CD4-positive, alpha-beta T cell treated with Interleukin-15 for 1 hour (primary cell): ENCODE results near the gene NRN1L.

Experiments used
- DNase-seq: peaks from one replicate; pipeline ENCODE4 v3.0.0-alpha.2; 2020

The NRN1L gene

DNA sequence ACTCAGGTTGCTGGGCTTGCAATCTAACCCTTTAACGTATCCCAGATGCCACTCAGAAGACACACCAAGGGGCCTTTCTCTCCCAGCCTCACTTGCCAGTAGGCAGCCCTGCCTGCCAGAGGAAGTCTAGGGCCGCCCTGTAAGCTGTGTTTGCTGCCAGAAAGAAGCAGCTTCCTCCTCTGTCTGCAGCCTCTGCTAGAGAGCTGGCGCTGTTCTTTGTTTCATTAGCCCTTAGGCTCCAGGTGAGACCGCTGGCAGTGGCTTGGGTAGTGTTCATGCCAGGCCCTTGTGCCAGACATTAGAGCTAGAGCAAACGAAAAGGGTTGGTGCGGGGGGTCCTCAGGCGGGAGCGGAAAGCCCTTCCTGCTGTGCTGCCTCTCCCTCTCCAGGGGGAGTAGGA is 38.1 kb downstream of the NRN1L start:
- no peak for DNase-seq

DNA sequence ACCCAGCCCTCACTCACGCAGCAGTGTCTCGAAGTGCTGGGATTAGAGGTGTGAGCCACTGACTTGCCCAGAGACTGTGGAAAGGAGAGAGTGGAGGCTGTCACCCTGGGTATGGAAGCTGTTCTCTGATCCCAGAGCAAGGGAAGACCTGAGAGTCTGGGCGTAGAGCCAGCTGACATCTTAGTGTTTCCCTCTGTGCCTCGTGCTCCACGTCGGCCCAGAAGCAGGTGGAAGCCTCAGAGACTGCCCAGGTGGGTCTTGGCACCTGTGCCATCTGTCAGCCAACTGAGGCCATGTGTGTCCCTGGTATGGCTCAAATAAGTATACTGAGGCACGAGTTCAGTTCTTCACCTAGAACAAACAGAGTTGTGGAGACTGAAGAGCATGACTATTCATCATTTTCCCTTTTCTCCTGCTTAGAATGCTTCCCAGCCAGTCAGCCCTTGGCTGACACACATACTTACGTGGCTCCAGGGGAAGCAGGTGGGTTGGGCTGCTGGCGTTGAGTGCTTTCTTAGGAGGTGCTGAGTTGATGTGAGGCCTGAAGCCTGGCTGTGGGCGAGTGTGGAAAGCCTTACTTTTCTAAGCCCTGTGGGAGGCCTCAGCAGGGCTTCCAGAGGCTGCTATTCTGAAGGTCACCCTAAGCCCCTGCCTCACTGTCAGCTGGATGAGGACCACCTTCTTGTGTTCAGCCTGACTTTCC is 38.9 kb downstream of the NRN1L start:
- DNase-seq = no peak

DNA sequence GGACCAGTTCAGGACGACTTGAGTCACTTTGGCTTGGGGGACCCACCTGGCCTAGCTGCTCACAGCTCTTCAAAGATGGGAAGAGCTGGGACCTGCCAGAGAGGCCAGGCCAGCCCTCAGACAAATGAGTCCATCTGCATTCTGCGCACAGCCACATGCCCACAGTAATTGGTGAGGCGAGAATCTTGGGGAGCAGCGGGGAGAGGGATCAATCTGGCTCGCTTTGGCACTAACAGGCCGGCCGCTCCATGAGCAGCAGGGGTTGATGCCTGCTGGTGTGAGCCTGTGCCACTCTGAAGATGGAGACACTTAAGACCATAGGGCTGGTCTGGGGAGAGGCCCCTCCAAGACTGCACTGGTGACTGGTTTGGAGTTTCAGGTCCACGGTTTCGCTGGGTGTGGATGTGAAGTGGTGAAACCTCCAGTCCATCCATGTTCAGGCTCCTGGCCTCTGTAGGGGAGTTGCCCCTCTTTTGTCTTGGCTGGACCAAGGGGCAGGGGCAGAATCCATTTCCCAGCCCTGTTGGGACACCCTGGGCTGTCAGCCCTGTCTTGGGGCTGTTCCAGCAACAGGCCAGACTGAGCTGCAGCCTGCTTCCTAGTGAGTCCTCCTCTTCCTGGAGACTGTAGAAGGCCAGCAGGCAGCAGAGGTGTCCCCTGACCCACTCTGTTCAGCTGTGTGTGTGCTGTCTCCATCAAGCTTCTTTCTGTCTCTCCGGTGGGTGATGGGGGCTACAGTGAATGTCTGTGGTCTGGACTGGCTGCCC is 39.6 kb downstream of the NRN1L start:
- no peak for DNase-seq

DNA sequence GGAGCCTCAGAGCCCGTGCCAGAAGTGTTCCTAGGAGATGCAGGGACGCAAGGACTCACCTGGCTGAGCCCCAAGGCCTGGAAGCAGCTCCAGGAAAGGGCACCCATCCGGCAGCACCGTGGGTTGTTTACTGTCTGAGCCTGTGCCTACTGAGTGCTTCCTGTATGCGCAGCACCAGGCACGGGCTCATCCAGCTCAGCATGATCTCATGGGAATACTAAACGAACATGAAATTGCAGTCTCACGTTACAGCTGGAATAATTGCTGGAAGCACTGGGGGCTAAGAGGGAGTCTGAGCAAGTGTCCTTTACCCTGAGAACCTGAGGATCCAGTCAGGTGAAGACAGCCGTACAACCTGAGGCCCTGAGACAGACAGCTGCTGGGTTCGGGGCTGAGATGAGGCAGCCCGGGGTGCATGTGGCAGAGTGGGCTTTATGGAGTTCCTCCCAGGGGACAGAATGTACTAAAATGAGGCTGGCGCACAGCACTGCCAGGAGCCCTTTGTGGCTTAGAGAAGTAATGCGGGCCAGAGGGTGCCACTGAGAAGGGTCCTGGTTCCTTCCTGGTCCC is 41.6 kb downstream of the NRN1L start:
- DNase-seq = no peak

DNA sequence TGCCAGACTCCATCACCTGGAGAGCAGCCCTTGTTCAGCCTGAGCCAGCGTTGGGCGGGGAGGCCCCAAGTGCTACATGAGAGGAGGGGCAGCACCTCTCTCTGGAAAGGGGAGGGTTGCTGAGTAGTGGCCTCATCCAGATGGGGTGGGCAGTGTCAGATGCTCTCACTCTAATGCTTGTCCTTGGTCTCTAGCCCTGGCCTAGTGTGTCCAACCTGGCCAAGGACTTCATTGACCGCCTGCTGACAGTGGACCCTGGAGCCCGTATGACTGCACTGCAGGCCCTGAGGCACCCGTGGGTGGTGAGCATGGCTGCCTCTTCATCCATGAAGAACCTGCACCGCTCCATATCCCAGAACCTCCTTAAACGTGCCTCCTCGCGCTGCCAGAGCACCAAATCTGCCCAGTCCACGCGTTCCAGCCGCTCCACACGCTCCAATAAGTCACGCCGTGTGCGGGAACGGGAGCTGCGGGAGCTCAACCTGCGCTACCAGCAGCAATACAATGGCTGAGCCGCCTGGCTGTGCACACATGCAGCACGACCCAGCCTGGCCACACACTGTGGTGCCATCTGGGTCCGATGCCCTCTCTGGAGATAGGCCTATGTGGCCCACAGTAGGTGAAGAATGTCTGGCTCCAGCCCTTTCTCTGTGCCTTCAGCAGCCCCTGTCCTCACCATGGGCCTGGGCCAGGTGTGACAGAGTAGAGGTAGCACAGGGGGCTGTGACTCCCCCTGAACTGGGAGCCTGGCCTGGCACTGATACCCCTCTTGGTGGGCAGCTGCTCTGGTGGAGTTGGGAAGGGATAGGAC is 42.7 kb downstream of the NRN1L start:
- DNase-seq = no peak

DNA sequence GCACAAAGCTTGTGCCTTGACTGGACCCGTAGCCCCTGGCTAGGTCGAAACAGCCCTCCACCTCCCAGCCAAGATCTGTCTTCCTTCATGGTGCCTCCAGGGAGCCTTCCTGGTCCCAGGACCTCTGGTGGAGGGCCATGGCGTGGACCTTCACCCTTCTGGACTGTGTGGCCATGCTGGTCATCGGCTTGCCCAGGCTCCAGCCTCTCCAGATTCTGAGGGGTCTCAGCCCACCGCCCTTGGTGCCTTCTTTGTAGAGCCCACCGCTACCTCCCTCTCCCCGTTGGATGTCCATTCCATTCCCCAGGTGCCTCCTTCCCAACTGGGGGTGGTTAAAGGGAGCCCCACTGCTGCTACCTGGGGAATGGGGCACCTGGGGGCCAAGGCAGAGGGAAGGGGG is 43.5 kb downstream of the NRN1L start:
- no peak for DNase-seq

DNA sequence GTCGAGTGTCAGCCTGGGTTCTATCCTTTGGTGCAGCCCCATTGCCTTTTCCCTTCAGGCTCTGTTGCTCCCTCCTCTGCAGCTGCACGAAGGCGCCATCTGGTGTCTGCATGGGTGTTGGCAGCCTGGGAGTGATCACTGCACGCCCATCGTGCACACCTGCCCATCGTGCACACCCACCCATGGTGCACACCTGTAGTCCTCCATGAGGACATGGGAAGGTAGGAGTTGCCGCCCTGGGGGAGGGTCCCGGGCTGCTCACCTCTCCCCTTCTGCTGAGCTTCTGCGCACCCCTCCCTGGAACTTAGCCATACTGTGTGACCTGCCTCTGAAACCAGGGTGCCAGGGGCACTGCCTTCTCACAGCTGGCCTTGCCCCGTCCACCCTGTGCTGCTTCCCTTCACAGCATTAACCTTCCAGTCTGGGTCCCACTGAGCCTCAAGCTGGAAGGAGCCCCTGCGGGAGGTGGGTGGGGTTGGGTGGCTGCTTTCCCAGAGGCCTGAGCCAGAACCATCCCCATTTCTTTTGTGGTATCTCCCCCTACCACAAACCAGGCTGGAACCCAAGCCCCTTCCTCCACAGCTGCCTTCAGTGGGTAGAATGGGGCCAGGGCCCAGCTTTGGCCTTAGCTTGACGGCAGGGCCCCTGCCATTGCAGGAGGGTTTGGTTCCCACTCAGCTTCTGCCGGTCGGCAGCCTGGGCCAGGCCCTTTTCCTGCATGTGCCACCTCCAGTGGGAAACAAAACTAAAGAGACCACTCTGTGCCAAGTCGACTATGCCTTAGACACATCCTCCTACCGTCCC is 44.1 kb downstream of the NRN1L start:
- DNase-seq = peak; percentile 73

DNA sequence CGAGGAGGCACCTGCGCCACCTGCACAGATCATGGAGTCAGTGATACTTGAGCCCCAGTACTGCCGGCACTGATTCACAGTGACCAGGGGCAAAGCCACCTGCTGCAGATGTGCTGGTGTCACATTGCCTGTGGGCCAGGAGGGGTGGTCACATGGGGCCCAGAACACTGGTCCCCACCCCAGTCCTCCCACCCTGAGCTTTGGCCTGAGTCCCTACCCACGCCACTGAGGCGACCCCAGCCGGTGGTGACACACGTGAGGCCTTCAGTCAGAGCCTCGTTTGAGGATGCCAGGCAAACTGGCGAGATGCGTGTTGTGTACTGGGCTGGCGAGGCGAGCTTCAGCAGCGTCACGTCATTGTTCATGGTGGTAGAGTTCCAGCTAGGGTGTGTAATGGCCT is 45.5 kb downstream of the NRN1L start:
- DNase-seq = no peak

DNA sequence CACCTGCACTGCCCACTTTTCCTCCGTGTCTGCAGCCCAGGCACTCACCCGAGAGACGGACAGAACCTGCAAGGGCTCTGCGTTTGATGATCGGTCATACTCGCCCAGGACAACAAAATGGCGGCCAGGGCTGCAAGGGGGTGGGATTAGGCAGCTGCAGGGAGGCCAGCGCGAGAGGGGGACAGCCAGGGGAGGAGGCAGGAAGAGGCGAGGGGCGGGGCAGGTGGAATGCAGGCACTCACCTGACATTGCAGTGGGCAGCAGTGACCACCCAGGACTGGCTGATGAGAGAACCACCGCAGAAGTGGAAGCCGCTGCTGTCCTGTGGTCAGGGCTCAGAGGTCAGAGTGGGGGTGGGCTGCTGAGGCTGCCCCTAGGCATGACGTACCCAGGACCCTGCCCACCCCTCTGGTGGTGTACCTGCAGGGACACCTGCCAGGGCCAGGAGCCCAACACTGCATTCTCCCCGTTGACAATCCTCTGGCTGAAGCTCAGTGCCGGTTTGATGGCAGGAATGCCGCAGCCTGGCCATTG is 46.1 kb downstream of the NRN1L start:
- no peak for DNase-seq

DNA sequence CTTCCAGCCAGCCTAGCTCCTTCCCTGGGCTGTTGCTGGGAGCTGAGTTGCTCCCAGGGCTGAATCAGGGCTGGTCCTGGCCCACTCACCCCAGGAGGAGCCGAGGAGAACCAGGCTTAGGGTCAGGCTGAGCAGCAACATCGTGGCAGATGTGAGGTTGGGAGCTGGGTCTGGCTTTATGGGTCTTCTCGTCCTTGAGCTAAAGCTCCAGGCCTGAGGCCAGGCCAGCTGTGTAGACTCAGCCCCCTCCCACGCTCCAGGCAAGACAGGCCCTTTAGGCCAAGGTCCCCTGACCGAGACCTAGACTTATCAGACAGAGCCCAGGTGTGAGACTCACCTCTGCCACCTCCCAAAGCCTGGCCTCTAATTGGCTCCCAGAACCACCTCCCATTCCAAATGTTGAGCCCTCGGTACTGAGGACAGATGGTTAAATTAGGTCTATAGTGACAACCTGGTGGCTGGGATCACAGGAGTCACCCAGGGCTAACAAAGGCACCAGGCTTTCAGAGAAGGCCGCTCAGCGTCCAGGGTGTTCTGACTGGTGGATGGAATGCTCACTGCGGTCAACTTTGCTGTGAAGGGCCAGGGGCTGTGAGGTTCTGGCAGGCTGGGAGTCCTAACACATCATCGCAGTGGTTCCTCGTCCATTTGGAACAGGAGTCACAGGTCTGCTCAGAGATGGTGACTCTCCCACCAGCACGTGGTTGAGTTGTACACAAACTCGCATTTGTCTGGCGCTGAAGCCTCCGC is 47.2 kb downstream of the NRN1L start, which contains the start of gene CTRL:
CTRL (minus strand) TSS at position 151 of the 750 bp plus-strand sequence; CDS start at position 141, 10 bp downstream.
- DNase-seq = no peak

DNA sequence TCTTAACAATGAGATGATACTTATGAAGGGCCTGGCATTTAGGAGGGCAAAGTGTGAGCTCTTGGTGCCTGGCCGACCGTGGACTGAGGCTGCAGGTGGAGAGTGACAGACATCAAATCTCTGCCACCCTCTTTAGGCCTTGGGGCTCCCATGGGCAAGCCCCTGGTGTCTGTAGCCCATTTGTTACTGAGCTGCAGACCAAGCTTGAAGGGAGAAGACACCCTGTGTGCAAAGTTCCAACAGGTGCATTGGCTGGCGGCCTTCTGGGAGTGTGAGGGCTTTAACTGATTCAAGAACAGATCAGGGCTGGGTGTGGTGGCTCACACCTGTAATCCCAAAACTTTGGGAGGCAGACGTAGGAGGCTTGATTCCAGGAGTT is 47.8 kb downstream of the NRN1L start:
- DNase-seq = no peak

DNA sequence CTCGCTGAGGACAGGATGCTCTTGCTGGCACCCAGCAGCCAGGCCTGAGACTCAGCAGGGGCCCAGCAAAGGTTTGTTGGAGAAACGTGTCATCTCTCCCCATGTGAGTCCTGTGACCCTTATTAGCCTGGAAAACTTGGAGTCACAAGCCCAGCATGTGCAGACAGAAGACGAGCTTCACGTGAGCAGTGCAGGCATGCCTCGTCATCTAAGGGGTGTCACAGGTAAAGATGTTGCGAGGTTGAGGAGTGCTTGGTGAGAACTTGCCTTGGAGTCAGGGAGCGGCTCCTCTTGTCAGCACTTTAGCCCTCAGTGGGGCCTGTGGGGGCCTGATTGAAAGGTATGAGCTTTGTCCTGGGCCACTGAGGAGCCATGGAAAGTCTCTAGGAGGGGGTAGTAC is 49.1 kb downstream of the NRN1L start:
- DNase-seq = no peak

DNA sequence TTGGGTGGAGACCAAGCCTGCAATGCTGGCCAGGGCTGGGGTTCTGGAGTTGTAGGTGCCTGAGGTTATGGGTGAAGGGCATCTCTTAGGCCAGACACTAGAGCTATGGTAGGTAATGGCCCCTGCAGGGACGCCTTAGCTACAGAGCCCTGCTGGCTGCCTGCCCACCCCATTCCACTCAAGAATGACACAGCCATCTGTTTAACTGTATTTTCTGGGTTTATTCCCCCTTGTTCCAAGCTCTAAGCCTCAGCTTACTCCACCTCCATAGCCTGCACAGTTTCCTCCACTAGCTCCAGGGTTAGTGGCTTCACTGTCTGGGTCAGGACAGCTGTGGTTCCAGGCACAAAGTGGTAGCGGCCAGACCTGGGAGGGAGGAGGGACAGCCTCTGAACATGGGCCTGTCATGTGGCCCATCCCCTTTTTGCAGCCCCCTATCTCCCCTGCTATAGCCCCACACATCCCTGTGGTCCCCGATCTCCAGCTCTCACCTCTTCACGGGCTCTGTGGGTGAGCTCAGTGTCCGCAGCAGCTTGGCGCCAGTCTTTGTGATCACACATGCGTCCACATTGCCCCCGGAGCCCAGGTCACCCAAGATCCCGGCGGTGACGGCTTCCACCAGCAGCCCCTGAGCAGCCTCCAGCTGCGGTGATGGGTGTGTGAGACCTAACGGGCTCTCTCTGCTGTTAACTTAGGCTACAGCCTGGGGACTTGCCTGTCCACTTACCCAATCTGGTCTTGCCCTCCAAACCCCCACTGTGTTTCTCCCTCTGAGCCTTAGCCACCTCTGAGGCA is 49.8 kb downstream of the NRN1L start:
- DNase-seq = no peak

DNA sequence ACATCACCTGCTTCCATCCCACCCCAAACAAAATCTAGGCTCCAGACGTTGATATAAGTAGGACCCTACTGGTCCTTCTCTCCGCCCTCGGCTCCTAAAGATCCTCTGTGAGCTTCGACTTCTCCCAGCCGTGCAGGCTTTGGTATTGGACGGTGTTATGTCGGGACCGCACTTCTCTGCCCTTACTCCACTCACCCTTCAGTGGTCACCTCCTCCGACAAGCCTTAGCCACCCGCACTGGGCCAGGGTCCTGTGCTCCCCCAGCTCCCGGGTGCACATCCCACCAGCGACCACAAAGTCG is 50.4 kb downstream of the NRN1L start:
- no peak for DNase-seq

DNA sequence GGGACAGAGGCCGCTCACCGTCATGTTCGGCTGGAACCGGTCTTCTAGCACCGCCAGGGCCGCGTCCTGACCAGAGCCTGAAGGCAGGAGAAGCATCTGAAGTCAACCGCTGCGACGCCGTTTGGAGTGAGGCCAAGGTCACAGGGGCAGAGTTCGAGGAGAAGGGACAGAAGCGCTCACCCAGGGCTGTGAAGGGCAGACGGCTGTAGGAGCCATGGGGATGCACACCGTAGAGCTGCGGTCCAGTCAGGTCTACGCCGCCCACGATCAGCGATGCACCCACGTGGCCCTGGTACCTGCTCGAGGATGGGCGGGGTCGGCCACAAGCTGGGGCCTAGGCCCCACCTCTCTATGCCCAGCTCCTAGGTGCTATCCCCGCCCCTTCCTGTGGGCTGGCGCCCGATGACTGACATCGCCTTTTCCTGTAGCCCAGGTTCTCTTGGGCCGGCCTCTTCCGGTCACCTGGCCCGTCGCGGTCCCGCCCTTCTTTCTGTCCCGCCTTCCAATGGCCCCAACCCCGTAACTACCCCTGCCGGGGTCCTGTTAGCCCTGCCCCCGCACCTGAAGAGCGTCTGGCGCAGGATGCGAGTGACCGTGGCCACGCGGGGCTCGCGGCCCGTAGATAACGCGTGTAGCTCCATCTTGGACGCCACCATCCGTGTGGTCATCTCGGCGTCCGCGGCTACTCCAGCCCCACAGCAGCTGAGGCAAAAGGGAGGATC is 50.9 kb downstream of the NRN1L start:
- DNase-seq = peak; percentile 97
